PC-9 (cell line): ENCODE data around the gene ARID2. TPM values are rescaled to one million over a fixed set of nuclear protein-coding genes. Genes with fewer than 3 reads are reported as not detected.

Experiments
- BruUV-seq: library from RNA; stranded (reverse); fragments of 400-500 nt; replicated peaks from 2 replicates; lab custom pipeline; 2021; lab: Mats Ljungman, UMichigan
- CTCF ChIA-PET: fragments of 300-600 bp; sonication (Branson Sonifier 250); formaldehyde crosslinking; loops from one replicate; lab custom pipeline; 2022; ENCODE audit warnings: antibody characterized with exemption; lab: Charles Lee
- POLR2A ChIA-PET: fragments of 300-600 bp; sonication (Branson Sonifier 250); formaldehyde crosslinking; loops from one replicate; lab custom pipeline; 2022; ENCODE audit warnings: antibody characterized with exemption; ENCODE audit not compliant: unreplicated experiment; lab: Charles Lee
- DNase-seq, 2 experiments: peaks; one replicate each; pipeline versions ENCODE4 v3.0.0 to v3.0.0-alpha.2; 2015 to 2022; ENCODE audit warnings: mixed read lengths in 1 of 2
- H2AFZ ChIP-seq: fragments of 200-600 bp; sonication (generic); 2 replicates; pipeline ENCODE4 v1.8.1; 2017; ENCODE audit warnings: antibody characterized with exemption
- H3F3A ChIP-seq: fragments of 200-600 bp; sonication (generic); 2 replicates; pipeline ENCODE4 v1.8.1; 2017; ENCODE audit warnings: antibody characterized with exemption, mild to moderate bottlenecking, low read depth; ENCODE audit not compliant: insufficient read depth
- H3K27ac ChIP-seq: fragments of 200-600 bp; sonication (generic); 2 replicates; pipeline ENCODE4 v1.6.1; 2016; ENCODE audit warnings: mixed run types
- H3K27me3 ChIP-seq: fragments of 200-600 bp; sonication (generic); 2 replicates; pipeline ENCODE4 v1.6.1; 2016; ENCODE audit warnings: low read depth, mixed run types; ENCODE audit not compliant: insufficient read depth
- H3K36me3 ChIP-seq: fragments of 200-600 bp; sonication (generic); 2 replicates; pipeline ENCODE4 v1.6.1; 2016; ENCODE audit warnings: low read depth, mixed run types
- H3K4me1 ChIP-seq: fragments of 200-600 bp; sonication (generic); replicated peaks from 2 replicates; pipeline ENCODE4 v1.6.1; 2016; ENCODE audit warnings: mixed run types; ENCODE audit not compliant: insufficient read depth
- H3K4me2 ChIP-seq: fragments of 200-600 bp; sonication (generic); 2 replicates; pipeline ENCODE4 v1.6.1; 2017; ENCODE audit warnings: mixed run types
- H3K4me3 ChIP-seq: fragments of 200-600 bp; sonication (generic); 2 replicates; pipeline ENCODE4 v1.6.1; 2016; ENCODE audit warnings: mixed run types
- H3K79me2 ChIP-seq: fragments of 200-600 bp; sonication (generic); 2 replicates; pipeline ENCODE4 v1.6.1; 2017; ENCODE audit warnings: low read depth, mixed run types
- H3K9me2 ChIP-seq: fragments of 200-600 bp; sonication (generic); 2 replicates; pipeline ENCODE4 v1.8.1; 2017; ENCODE audit warnings: mild to moderate bottlenecking; ENCODE audit not compliant: insufficient read depth
- H3K9me3 ChIP-seq: fragments of 200-600 bp; sonication (generic); 2 replicates; pipeline ENCODE4 v1.8.1; 2016; ENCODE audit warnings: low read depth; ENCODE audit not compliant: insufficient read depth
- H4K20me1 ChIP-seq: fragments of 200-600 bp; sonication (generic); 2 replicates; pipeline ENCODE4 v1.8.1; 2017; ENCODE audit not compliant: insufficient read depth
- CTCF ChIP-seq: fragments of 200-600 bp; sonication (generic); conservative IDR thresholded peaks from 2 replicates; pipeline ENCODE4 v1.6.1; 2017; ENCODE audit warnings: mixed run types, antibody characterized with exemption, mild to moderate bottlenecking, moderate library complexity
- EZH2 ChIP-seq: fragments of 200-600 bp; sonication (generic); IDR thresholded peaks from 2 replicates; pipeline ENCODE4 v1.8.0; 2017; ENCODE audit warnings: antibody characterized with exemption, low read depth
- intact Hi-C: fragments of 100-400 bp; cut with micrococcal nuclease; formaldehyde crosslinking; loops from one replicate; pipeline ENCODE4 v1.10.0; 2022; ENCODE audit not compliant: unreplicated experiment
- total RNA-seq: library from RNA; stranded (reverse); gene quantifications from 2 replicates; pipeline ENCODE4 v1.2.3, GENCODE V29; 2021

Gene ARID2
- total RNA-seq, 1 experiment from 2014 or later: 24.6 TPM

GRCh38 chr12:45712319-45712718 is 17.2 kb upstream of the ARID2 start:
- no peak overlapping the region for H3K4me3 ChIP-seq
- H3K9me3 ChIP-seq: no peaks in the 10 kb centered on the region
- DNase-seq: no peak

GRCh38 chr12:45713078-45713477 is 16.4 kb upstream of the ARID2 start:
- Histone ChIP-seq H3K27me3 (no peaks in the 10 kb centered on the region), H3K4me2 (no peak overlapping the region), H3K4me1 (no peaks in the 10 kb centered on the region), H4K20me1 (no peaks in the 10 kb centered on the region), H3F3A (no peaks in the 10 kb centered on the region), H3K79me2 (no peaks in the 10 kb centered on the region), H3K9me2 (no peaks in the 10 kb centered on the region), H3K36me3 (no peaks in the 10 kb centered on the region), H3K27ac (no peak overlapping the region), H3K4me3 (no peak overlapping the region), H3K9me3 (no peaks in the 10 kb centered on the region), H2AFZ (no peak overlapping the region)
- intact Hi-C loops: no loop called here
- TF ChIP-seq EZH2: no peak
- TF ChIP-seq CTCF: no peak
- ChIA-PET POLR2A (no interaction called here), CTCF (no interaction called here)
- DNase-seq: no peak
- no TSS peak for BruUV-seq

More at GRCh38 chr12:45712319-45712718, 17.2 kb upstream of the ARID2 start:
- Histone ChIP-seq H3K9me2 (no peaks in the 10 kb centered on the region), H3K4me2 (no peak overlapping the region), H3K27ac (no peak overlapping the region), H3K36me3 (no peaks in the 10 kb centered on the region), H4K20me1 (no peaks in the 10 kb centered on the region), H3F3A (no peaks in the 10 kb centered on the region), H3K79me2 (no peaks in the 10 kb centered on the region), H2AFZ (no peak overlapping the region), H3K27me3 (no peaks in the 10 kb centered on the region), H3K4me1 (no peaks in the 10 kb centered on the region)
- BruUV-seq: no TSS peak
- ChIA-PET CTCF (no interaction called here), POLR2A (no interaction called here)
- intact Hi-C loops: no loop called here
- no peak for TF ChIP-seq CTCF
- no peak for TF ChIP-seq EZH2

- H3K27me3 ChIP-seq: no peaks in the 10 kb centered on the region
- no peak for DNase-seq
- no peaks in the 10 kb centered on the region for H3K9me3 ChIP-seq
- ChIA-PET POLR2A (no interaction called here), CTCF (no interaction called here)
- intact Hi-C loops: no loop called here
- no peaks in the 10 kb centered on the region for H3K36me3 ChIP-seq
- no peak overlapping the region for H3K27ac ChIP-seq
- H4K20me1 ChIP-seq: no peaks in the 10 kb centered on the region
- no TSS peak for BruUV-seq
- H3K79me2 ChIP-seq: peaks cover 18% of the 10 kb centered on the region
- no peak overlapping the region for H3K4me2 ChIP-seq
- H2AFZ ChIP-seq: no peak overlapping the region
- H3F3A ChIP-seq: no peaks in the 10 kb centered on the region
- H3K9me2 ChIP-seq: no peaks in the 10 kb centered on the region
- H3K4me1 ChIP-seq: no peaks in the 10 kb centered on the region
- TF ChIP-seq CTCF (no peak), EZH2 (no peak)
- H3K4me3 ChIP-seq: no peak overlapping the region
These were observed 11.2 kb upstream of the ARID2 start for GRCh38 chr12:45718306-45718705.
